ENCODE results near the gene APMAP.
"Not testable (repeated sequence)": the region's sequence is repeated elsewhere in the genome, so short reads cannot be mapped to it uniquely, and the experiment has no call there.

The APMAP gene

GRCh38 chr20:24919665-24920064, 72.9 kb downstream of the APMAP start:
- in situ Hi-C loops (cut with HindIII; ENCODE audit: low pct_unique_long_range_greater_than_20kb, low sequenced_read_pairs) = not testable (repeated sequence)

GRCh38 chr20:24918579-24919566, 73.7 kb downstream of the APMAP start:
- no peak for DNase-seq (ENCODE audit: low read depth in 1 of 2, low spot score in 1 of 2)
- in situ Hi-C loops (cut with HindIII; ENCODE audit: low pct_unique_long_range_greater_than_20kb, low sequenced_read_pairs) = no loop called here
- no peak for TF ChIP-seq JUND (IDR thresholded peaks at IDR 0.05; ENCODE audit: low read depth)

More at GRCh38 chr20:24919665-24920064, 72.9 kb downstream of the APMAP start:
- DNase-seq (ENCODE audit: low read depth in 1 of 2, low spot score in 1 of 2) = not testable (repeated sequence)

- in situ Hi-C loops (cut with HindIII; ENCODE audit: low pct_unique_long_range_greater_than_20kb, low sequenced_read_pairs) = no loop called here
- DNase-seq (ENCODE audit: low read depth in 1 of 2, low spot score in 1 of 2) = peak; percentile 73 to 87
- TF ChIP-seq JUND (IDR thresholded peaks at IDR 0.05; ENCODE audit: low read depth) = no peak
Measured at GRCh38 chr20:24917797-24918578, 74.6 kb downstream of the APMAP start.

- in situ Hi-C loops (cut with HindIII; ENCODE audit: low pct_unique_long_range_greater_than_20kb, low sequenced_read_pairs) = no loop called here
- DNase-seq (ENCODE audit: low read depth in 1 of 2, low spot score in 1 of 2) = no peak
- TF ChIP-seq JUND (IDR thresholded peaks at IDR 0.05; ENCODE audit: low read depth) = no peak
Measured at GRCh38 chr20:24917056-24917455, 75.5 kb downstream of the APMAP start.

- no peak for DNase-seq (ENCODE audit: low read depth in 1 of 2, low spot score in 1 of 2)
- no peak for TF ChIP-seq JUND (IDR thresholded peaks at IDR 0.05; ENCODE audit: low read depth)
- in situ Hi-C loops (cut with HindIII; ENCODE audit: low pct_unique_long_range_greater_than_20kb, low sequenced_read_pairs) = no loop called here
Measured at GRCh38 chr20:24916412-24916811, 76.1 kb downstream of the APMAP start.

GRCh38 chr20:24915892-24916291, 76.7 kb downstream of the APMAP start:
- DNase-seq (ENCODE audit: low read depth in 1 of 2, low spot score in 1 of 2) = no peak
- no peak for TF ChIP-seq JUND (IDR thresholded peaks at IDR 0.05; ENCODE audit: low read depth)
- in situ Hi-C loops (cut with HindIII; ENCODE audit: low pct_unique_long_range_greater_than_20kb, low sequenced_read_pairs) = no loop called here

GRCh38 chr20:24915440-24915839, 77.1 kb downstream of the APMAP start:
- no peak for TF ChIP-seq JUND (IDR thresholded peaks at IDR 0.05; ENCODE audit: low read depth)
- DNase-seq (ENCODE audit: low read depth in 1 of 2, low spot score in 1 of 2) = no peak
- in situ Hi-C loops (cut with HindIII; ENCODE audit: low pct_unique_long_range_greater_than_20kb, low sequenced_read_pairs) = no loop called here

GRCh38 chr20:24914388-24915241, 77.9 kb downstream of the APMAP start:
- no peak for DNase-seq (ENCODE audit: low read depth in 1 of 2, low spot score in 1 of 2)
- in situ Hi-C loops (cut with HindIII; ENCODE audit: low pct_unique_long_range_greater_than_20kb, low sequenced_read_pairs) = no loop called here
- no peak for TF ChIP-seq JUND (IDR thresholded peaks at IDR 0.05; ENCODE audit: low read depth)

- DNase-seq (ENCODE audit: low read depth in 1 of 2, low spot score in 1 of 2) = no peak
- in situ Hi-C loops (cut with HindIII; ENCODE audit: low pct_unique_long_range_greater_than_20kb, low sequenced_read_pairs) = no loop called here
- TF ChIP-seq JUND (IDR thresholded peaks at IDR 0.05; ENCODE audit: low read depth) = no peak
Measured at GRCh38 chr20:24913076-24913628, 79.4 kb downstream of the APMAP start.

Data from T47D (cell line).